ENCODE results near the gene MEF2C.
"Not testable (repeated sequence)": the region's sequence is repeated elsewhere in the genome, so short reads cannot be mapped to it uniquely, and the experiment has no call there.

Gene MEF2C

GRCh38 chr5:88883059-88883835, at the start of gene MEF2C:
Gene MEF2C, minus strand, starts transcription at chr5:88883184. Its CDS starts 59,396 bp downstream, at chr5:88823788.
- Mint-ChIP-seq H3K9me3 (no peaks in the 10 kb centered on the region), H3K4me3 (peak within 1 kb of the TSS; percentile 95), H3K4me1 (ENCODE audit: low read depth) (peaks cover 30% of the 10 kb centered on the region), H3K27me3 (peaks cover 74% of the 10 kb centered on the region), H3K27ac (peak within 1 kb of the TSS; percentile 85), H3K36me3 (ENCODE audit: low read depth) (no peaks in the 10 kb centered on the region)

DNA sequence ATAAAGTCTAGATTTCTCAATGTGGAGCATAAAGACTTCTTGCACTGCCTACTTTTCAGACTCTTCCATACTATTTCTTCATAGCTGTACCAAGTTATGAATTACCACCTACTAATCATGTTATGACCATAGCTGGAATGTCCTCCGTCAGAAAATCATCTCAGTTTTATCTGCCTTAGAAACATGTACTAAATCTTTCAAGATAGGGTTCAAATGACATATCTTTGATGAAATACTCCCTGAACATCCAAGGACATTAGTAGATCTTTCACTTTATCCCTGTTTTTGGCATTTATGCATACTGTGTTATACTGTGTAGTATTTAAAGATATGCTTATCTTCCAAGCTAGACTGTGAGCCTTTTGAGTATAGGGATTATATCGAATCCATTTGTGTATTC, 49.6 kb upstream of the MEF2C start:
- Mint-ChIP-seq H3K27ac (no peak overlapping the region), H3K4me3 (no peak overlapping the region), H3K9me3 (no peaks in the 10 kb centered on the region), H3K36me3 (ENCODE audit: low read depth) (no peaks in the 10 kb centered on the region), H3K4me1 (ENCODE audit: low read depth) (no peaks in the 10 kb centered on the region), H3K27me3 (peaks cover 3% of the 10 kb centered on the region)

DNA sequence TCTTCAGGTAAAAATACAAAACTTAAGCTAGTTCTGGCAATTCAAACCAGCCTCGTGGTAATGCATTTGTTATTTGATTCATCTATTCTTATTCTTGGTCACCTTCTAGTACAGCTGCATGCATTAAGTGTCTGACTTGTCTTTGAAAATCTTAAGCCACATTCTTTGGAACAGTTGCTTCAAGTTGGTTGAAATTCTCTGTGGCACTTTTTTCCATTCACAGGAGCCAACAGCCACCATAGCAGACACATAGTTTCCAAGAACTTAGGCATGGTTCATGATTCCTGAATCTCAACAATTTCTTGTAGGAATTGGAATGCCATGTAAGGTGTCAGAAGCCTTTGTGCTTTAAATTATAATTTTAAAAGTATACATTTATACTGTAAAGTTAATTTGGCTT, 47.4 kb upstream of the MEF2C start:
- no peak overlapping the region for H3K4me3 Mint-ChIP-seq

GRCh38 chr5:88929385-88929784, 46.4 kb upstream of the MEF2C start:
- Mint-ChIP-seq H3K27ac (no peak overlapping the region), H3K4me1 (ENCODE audit: low read depth) (no peaks in the 10 kb centered on the region), H3K27me3 (peaks cover 3% of the 10 kb centered on the region), H3K36me3 (ENCODE audit: low read depth) (no peaks in the 10 kb centered on the region), H3K4me3 (no peak overlapping the region), H3K9me3 (no peaks in the 10 kb centered on the region)

More for the DNA sequence above, 47.4 kb upstream of the MEF2C start:
- no peaks in the 10 kb centered on the region for H3K4me1 Mint-ChIP-seq (ENCODE audit: low read depth)
- no peaks in the 10 kb centered on the region for H3K36me3 Mint-ChIP-seq (ENCODE audit: low read depth)
- no peak overlapping the region for H3K27ac Mint-ChIP-seq
- no peaks in the 10 kb centered on the region for H3K9me3 Mint-ChIP-seq
- peaks cover 3% of the 10 kb centered on the region for H3K27me3 Mint-ChIP-seq

DNA sequence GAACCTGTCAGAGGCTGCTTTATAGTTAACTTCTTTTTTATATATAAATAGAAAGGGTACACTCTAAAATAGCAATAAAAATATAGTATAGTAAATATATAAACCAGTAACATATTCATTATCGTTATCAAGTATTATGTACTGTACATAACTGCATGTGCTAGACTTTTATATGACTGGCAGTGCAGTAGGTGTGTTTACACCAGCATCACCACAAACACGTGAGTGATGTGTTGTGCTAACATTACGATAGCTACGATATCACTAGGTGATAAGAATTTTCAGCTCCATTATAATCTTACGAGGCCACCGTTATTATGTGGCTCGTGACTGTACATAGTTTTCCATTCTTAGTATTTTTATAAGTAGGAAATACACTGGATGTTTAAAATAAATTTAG, 43.8 kb upstream of the MEF2C start:
- Mint-ChIP-seq H3K36me3 (ENCODE audit: low read depth) (no peaks in the 10 kb centered on the region), H3K4me1 (ENCODE audit: low read depth) (no peaks in the 10 kb centered on the region), H3K27me3 (peaks cover 3% of the 10 kb centered on the region), H3K9me3 (no peaks in the 10 kb centered on the region), H3K27ac (no peak overlapping the region), H3K4me3 (no peak overlapping the region)

DNA sequence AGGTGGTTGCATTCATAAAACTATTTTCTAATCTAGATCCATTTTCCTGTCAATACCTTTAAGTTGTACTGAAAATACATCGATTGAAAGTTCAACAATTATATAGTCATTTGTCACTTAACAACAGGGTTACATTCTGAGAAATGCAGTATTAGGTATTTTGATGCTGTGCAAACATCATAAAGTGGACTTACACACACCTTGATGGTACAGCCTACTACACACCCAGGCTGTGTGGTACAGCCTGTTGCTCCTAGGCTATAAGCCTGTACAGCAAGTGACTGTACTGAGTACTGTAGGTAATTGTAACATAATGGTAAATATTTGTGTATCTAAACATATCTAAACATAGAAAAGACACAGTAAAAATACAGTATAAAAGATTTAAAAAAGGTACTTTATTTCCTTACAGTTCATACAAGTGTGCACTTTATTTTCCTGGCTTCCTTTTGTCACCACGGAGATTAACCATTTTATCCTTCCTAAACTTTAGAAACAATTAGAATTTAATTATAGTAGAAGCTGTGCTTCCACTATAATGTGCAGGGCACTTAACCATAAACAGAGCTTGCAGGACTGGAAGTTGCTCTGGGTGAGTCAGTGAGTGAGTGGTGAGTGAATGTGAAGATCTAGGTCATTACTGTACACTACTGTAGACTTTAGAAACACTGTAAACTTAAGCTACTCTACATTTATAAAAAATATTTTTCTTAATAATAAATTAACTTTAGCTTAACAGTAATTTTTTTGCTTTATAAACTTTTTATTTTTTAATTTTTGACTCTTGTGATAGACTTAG, 42.9 kb upstream of the MEF2C start:
- no peak overlapping the region for H3K27ac Mint-ChIP-seq
- H3K4me3 Mint-ChIP-seq = no peak overlapping the region
- no peaks in the 10 kb centered on the region for H3K4me1 Mint-ChIP-seq (ENCODE audit: low read depth)

GRCh38 chr5:88924330-88924657, 41.3 kb upstream of the MEF2C start:
- peaks cover 3% of the 10 kb centered on the region for H3K9me3 Mint-ChIP-seq
- peaks cover 10% of the 10 kb centered on the region for H3K27me3 Mint-ChIP-seq
- H3K27ac Mint-ChIP-seq = no peak overlapping the region
- H3K4me1 Mint-ChIP-seq (ENCODE audit: low read depth) = no peaks in the 10 kb centered on the region
- no peaks in the 10 kb centered on the region for H3K36me3 Mint-ChIP-seq (ENCODE audit: low read depth)
- H3K4me3 Mint-ChIP-seq = no peak overlapping the region

More for the DNA sequence above, 42.9 kb upstream of the MEF2C start:
- Mint-ChIP-seq H3K9me3 (no peaks in the 10 kb centered on the region), H3K27me3 (peaks cover 3% of the 10 kb centered on the region), H3K36me3 (ENCODE audit: low read depth) (no peaks in the 10 kb centered on the region)

- peaks cover 3% of the 10 kb centered on the region for H3K9me3 Mint-ChIP-seq
- no peaks in the 10 kb centered on the region for H3K36me3 Mint-ChIP-seq (ENCODE audit: low read depth)
- no peaks in the 10 kb centered on the region for H3K4me1 Mint-ChIP-seq (ENCODE audit: low read depth)
- no peak overlapping the region for H3K27ac Mint-ChIP-seq
- H3K27me3 Mint-ChIP-seq = peaks cover 10% of the 10 kb centered on the region
- H3K4me3 Mint-ChIP-seq = no peak overlapping the region
Measured at GRCh38 chr5:88923623-88924329, 40.8 kb upstream of the MEF2C start.

DNA sequence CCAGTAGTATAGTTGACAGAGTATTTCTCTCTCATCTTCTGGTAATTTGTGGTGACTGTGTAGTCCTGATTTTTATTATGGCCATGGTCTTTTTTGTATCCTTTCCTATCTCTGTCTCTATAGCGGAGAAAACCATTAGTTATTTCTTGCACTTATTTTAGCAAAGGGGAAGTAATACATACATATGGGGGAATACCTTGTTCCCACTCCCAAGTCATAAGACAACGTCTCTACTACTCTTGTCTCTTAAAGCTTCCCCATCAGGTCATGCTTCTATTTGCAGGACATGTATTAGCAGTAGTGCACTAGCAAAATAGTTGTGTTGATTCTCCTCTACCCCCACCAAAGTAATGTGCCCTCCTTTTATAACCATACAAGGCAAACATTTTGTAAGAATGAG, 29.8 kb upstream of the MEF2C start:
- H3K4me1 Mint-ChIP-seq (ENCODE audit: low read depth); H3K36me3 Mint-ChIP-seq (ENCODE audit: low read depth); H3K4me3 Mint-ChIP-seq; H3K9me3 Mint-ChIP-seq; H3K27ac Mint-ChIP-seq; H3K27me3 Mint-ChIP-seq: not testable (repeated sequence)

DNA sequence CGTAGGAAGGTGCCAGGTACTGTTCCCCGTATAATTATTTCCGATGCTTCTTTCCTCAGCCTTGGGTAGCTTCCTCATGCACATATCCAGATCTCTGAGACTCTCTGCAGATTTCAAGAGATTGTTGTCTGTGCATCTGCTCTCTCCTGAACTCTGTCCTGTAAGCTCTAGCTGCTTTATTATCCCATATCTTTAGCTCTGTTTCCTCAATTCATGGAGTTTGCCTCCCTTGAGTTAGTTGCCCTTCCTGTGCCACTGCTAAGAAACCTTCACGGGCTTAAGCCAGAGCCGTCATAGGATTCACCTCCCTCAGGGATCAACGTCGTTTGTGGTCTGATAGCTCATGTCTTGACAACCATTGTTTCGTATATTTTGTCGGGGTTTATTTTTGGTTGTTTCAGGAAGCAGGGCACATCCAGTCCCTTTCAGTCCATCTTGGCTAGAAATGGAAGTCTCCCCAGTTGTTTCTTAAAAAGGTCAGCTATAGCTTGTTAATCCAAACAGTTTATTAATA, 28.1 kb upstream of the MEF2C start:
- H3K36me3 Mint-ChIP-seq (ENCODE audit: low read depth); H3K27me3 Mint-ChIP-seq; H3K4me3 Mint-ChIP-seq; H3K4me1 Mint-ChIP-seq (ENCODE audit: low read depth); H3K9me3 Mint-ChIP-seq; H3K27ac Mint-ChIP-seq: not testable (repeated sequence)

- H3K27ac Mint-ChIP-seq; H3K4me1 Mint-ChIP-seq (ENCODE audit: low read depth): not testable (repeated sequence)
Measured at GRCh38 chr5:88904478-88904877, 21.5 kb upstream of the MEF2C start.

DNA sequence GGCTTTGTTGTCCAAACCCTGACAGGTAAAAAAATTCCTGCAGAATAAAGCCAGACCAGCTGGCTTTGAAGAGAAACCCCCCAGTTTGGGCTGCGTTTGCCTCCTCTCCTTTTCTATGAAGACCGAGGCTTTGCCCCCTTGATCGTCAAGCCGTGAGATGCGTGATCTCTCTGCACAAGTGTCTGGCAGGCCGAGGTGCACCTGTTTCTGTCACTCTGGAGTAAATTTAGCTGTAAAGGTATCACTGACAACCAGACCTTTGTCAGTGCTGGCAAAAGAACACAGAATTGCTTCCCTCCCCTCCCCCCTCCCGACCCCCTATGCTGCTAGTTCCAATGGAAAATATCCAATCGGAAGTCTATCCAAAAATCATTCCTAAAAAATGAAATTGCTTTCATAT, 21.0 kb upstream of the MEF2C start:
- H3K9me3 Mint-ChIP-seq; H3K27me3 Mint-ChIP-seq; H3K4me3 Mint-ChIP-seq; H3K36me3 Mint-ChIP-seq (ENCODE audit: low read depth); H3K4me1 Mint-ChIP-seq (ENCODE audit: low read depth); H3K27ac Mint-ChIP-seq: not testable (repeated sequence)

More at GRCh38 chr5:88904478-88904877, 21.5 kb upstream of the MEF2C start:
- not testable (repeated sequence) for H3K36me3 Mint-ChIP-seq (ENCODE audit: low read depth); H3K4me3 Mint-ChIP-seq; H3K9me3 Mint-ChIP-seq; H3K27me3 Mint-ChIP-seq

GRCh38 chr5:88901077-88901476, 18.1 kb upstream of the MEF2C start:
- not testable (repeated sequence) for H3K27ac Mint-ChIP-seq; H3K4me1 Mint-ChIP-seq (ENCODE audit: low read depth); H3K9me3 Mint-ChIP-seq; H3K27me3 Mint-ChIP-seq; H3K4me3 Mint-ChIP-seq; H3K36me3 Mint-ChIP-seq (ENCODE audit: low read depth)

- Mint-ChIP-seq H3K36me3 (ENCODE audit: low read depth) (no peaks in the 10 kb centered on the region), H3K4me1 (ENCODE audit: low read depth) (no peaks in the 10 kb centered on the region), H3K9me3 (no peaks in the 10 kb centered on the region), H3K4me3 (no peak overlapping the region), H3K27ac (no peak overlapping the region), H3K27me3 (peaks cover 9% of the 10 kb centered on the region)
Measured at GRCh38 chr5:88899096-88899737, 16.2 kb upstream of the MEF2C start.

DNA sequence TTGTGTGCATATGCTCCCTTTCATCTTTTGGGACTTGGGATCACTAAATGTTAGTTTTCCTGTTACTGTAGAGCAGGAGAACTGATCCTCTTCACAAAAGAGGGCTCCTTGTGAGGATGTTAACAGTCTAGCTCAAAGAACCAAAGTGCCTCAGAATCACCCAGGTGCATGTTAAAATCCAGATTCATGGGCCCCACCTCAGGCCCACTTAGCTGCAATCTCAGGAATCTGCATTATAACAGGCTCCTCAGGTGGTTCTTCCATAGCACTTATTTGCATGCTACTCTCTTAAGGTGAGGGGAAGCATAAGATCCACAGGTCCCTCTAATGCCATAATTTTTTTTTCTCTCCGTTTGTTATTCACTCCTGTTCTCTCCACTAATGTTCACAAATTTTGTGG, 14.8 kb upstream of the MEF2C start:
- Mint-ChIP-seq H3K27me3 (peaks cover 12% of the 10 kb centered on the region), H3K27ac (no peak overlapping the region), H3K4me3 (no peak overlapping the region), H3K4me1 (ENCODE audit: low read depth) (no peaks in the 10 kb centered on the region), H3K36me3 (ENCODE audit: low read depth) (no peaks in the 10 kb centered on the region), H3K9me3 (no peaks in the 10 kb centered on the region)
